DOHH2 (cell line): ENCODE data around the gene INTS14.

Experiments
- H3F3A ChIP-seq: fragments of 200-600 bp; sonication (generic), shearing (Covaris generic); 2 replicates; pipeline ENCODE4 v1.6.0; 2016; ENCODE audit warnings: antibody characterized with exemption, mild to moderate bottlenecking; ENCODE audit not compliant: control insufficient read depth, insufficient read depth
- H3K27ac ChIP-seq: fragments of 200-600 bp; sonication (generic); 2 replicates; pipeline ENCODE4 v1.5.1; 2014; ENCODE audit warnings: low read depth, mild to moderate bottlenecking, low read length, moderate library complexity
- H3K27me3 ChIP-seq: fragments of 200-600 bp; sonication (generic); 2 replicates; pipeline ENCODE4 v1.6.1; 2014; ENCODE audit warnings: mild to moderate bottlenecking, low read length, mixed read lengths; ENCODE audit not compliant: control insufficient read depth
- H3K36me3 ChIP-seq: fragments of 200-600 bp; sonication (generic); 2 replicates; pipeline ENCODE4 v1.6.1; 2014; ENCODE audit warnings: mild to moderate bottlenecking, low read length, moderate library complexity, mixed read lengths; ENCODE audit not compliant: control insufficient read depth
- H3K4me1 ChIP-seq: fragments of 200-600 bp; sonication (generic); 2 replicates; pipeline ENCODE4 v1.6.1; 2014; ENCODE audit warnings: mild to moderate bottlenecking, low read length, mixed read lengths; ENCODE audit not compliant: control insufficient read depth
- H3K4me2 ChIP-seq: fragments of 200-600 bp; sonication (generic); 2 replicates; pipeline ENCODE4 v1.6.0; 2014; ENCODE audit warnings: mild to moderate bottlenecking, low read length, moderate library complexity
- H3K4me3 ChIP-seq: fragments of 200-600 bp; sonication (generic); 2 replicates; pipeline ENCODE4 v1.5.1; 2014; ENCODE audit warnings: mild to moderate bottlenecking, low read length, mixed read lengths
- H3K79me2 ChIP-seq: fragments of 200-600 bp; sonication (generic); 2 replicates; pipeline ENCODE4 v1.6.1; 2014; ENCODE audit warnings: mild to moderate bottlenecking, low read length, mixed read lengths; ENCODE audit not compliant: control insufficient read depth
- H3K9me2 ChIP-seq: fragments of 200-600 bp; sonication (generic); replicated peaks from 2 replicates; pipeline ENCODE4 v1.6.1; 2014; ENCODE audit warnings: mild to moderate bottlenecking, low read length, mixed read lengths; ENCODE audit not compliant: control insufficient read depth
- H3K9me3 ChIP-seq: fragments of 200-600 bp; sonication (generic); 2 replicates; pipeline ENCODE4 v1.6.1; 2014; ENCODE audit warnings: antibody characterized with exemption, low read length, mixed read lengths; ENCODE audit not compliant: control insufficient read depth, insufficient read depth
- H4K20me1 ChIP-seq: fragments of 200-600 bp; sonication (generic); 2 replicates; pipeline ENCODE4 v1.6.0; 2014; ENCODE audit warnings: low read depth, mild to moderate bottlenecking, antibody characterized with exemption, low read length, moderate library complexity; ENCODE audit not compliant: control insufficient read depth, insufficient read depth
- EZH2phosphoT487 ChIP-seq: fragments of 200-600 bp; sonication (generic); IDR thresholded peaks from 2 replicates; pipeline ENCODE4 v1.6.1; 2017; ENCODE audit warnings: borderline replicate concordance, mild to moderate bottlenecking, antibody characterized with exemption, low read length, moderate library complexity, mixed read lengths
- TF ChIP-seq, protein P1 (sequence below): fragments of 200-600 bp; sonication (generic); IDR thresholded peaks from one replicate; pipeline ENCODE4 v1.5.1; 2014; ENCODE audit warnings: antibody characterized with exemption, mild to moderate bottlenecking, low read depth, low read length; ENCODE audit not compliant: poor library complexity, severe bottlenecking

The INTS14 gene

DNA sequence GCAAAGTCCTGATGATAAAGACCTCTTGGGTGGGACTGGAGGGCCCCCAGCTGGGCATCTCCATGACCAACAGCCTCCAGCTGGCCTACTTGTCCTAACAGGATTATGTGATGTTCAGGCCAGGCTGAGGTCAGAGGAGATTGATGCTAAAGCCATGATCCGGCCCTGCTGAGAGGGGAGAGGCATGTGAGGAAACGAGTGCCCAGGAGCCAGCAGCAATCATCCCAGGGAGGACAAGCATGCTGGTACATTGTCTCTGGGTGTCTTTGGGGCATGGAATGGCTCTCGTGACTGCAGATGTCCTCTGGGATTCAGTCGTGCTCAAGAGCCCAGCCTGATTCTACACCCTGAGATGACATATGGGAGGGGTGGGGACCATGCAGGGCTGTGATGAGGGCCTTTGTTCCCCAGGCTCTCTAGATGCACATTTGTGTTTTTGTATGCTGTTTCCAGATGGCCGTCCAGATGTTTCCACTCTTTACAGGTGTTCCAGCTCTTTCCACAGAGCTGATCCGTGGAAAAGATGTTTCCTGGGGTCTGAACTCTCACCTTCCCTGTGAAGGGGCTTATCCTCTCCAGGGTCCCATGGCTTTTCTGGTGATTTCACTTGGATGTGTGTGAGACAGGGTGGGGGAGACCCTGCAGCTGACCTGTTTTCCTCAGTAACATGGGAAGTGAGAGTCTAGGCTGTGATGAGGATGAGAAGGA lies 31.0 kb upstream of the INTS14 start:
- no peak overlapping the region for H3K4me2 ChIP-seq
- no peak overlapping the region for H3K27ac ChIP-seq
- H3K36me3 ChIP-seq: no peaks in the 10 kb centered on the region
- no peaks in the 10 kb centered on the region for H3F3A ChIP-seq
- H3K4me3 ChIP-seq: no peak overlapping the region
- peaks cover 45% of the 10 kb centered on the region for H3K4me1 ChIP-seq
- no peaks in the 10 kb centered on the region for H3K9me3 ChIP-seq
- H3K9me2 ChIP-seq: no peaks in the 10 kb centered on the region
- no peaks in the 10 kb centered on the region for H3K79me2 ChIP-seq
- H3K27me3 ChIP-seq: no peaks in the 10 kb centered on the region
- H4K20me1 ChIP-seq: no peaks in the 10 kb centered on the region
- TF ChIP-seq, protein P1, sequence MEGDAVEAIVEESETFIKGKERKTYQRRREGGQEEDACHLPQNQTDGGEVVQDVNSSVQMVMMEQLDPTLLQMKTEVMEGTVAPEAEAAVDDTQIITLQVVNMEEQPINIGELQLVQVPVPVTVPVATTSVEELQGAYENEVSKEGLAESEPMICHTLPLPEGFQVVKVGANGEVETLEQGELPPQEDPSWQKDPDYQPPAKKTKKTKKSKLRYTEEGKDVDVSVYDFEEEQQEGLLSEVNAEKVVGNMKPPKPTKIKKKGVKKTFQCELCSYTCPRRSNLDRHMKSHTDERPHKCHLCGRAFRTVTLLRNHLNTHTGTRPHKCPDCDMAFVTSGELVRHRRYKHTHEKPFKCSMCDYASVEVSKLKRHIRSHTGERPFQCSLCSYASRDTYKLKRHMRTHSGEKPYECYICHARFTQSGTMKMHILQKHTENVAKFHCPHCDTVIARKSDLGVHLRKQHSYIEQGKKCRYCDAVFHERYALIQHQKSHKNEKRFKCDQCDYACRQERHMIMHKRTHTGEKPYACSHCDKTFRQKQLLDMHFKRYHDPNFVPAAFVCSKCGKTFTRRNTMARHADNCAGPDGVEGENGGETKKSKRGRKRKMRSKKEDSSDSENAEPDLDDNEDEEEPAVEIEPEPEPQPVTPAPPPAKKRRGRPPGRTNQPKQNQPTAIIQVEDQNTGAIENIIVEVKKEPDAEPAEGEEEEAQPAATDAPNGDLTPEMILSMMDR: peak; percentile 13
- TF ChIP-seq EZH2phosphoT487: no peak

DNA sequence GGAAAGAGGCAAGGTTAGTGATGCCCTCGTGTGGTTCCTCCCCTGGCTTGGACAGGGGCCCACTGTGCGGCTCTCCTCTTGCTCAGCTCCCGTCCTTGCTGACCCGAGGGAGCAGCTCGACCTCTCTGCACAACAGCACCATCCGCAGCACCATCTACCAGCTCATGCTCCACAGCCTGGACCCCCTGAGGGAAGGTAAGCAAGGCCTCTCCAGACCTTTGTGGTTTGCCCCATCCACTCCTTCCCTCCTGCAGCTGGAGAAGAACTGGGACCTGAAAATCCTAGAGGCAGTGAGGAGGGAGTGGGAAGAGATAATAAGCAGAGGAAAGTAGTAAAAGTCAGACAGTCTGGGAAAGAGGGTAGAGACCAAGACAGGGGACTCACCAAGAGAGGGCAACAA lies 28.6 kb upstream of the INTS14 start:
- Histone ChIP-seq H3F3A (no peaks in the 10 kb centered on the region), H4K20me1 (no peaks in the 10 kb centered on the region), H3K4me3 (no peak overlapping the region), H3K4me1 (peaks cover 45% of the 10 kb centered on the region), H3K4me2 (no peak overlapping the region), H3K9me3 (no peaks in the 10 kb centered on the region), H3K79me2 (no peaks in the 10 kb centered on the region), H3K27me3 (no peaks in the 10 kb centered on the region), H3K36me3 (no peaks in the 10 kb centered on the region), H3K27ac (no peak overlapping the region), H3K9me2 (no peaks in the 10 kb centered on the region)
- TF ChIP-seq, protein P1: no peak
- no peak for TF ChIP-seq EZH2phosphoT487

DNA sequence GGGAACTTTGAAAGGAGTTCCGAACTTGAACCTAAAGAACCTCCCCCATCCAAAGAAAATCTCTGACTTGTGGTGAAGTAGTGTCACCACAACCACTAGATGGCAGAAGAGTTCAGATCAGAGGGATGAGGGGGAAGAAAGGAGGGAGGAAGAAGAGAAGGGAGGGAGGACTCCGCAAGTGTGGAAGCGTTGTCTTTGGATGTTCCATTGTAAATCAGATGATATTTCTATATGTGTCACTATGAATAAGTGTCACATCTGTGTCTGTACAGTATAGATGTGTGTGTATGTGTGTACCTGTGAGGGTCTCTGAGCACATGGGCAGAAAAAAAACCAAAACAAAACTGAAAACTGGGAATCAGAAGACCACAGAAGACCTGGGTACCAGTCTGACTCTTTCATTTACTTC lies 27.8 kb upstream of the INTS14 start:
- peak overlapping the region; percentile 58 for H3K4me2 ChIP-seq
- TF ChIP-seq, protein P1: peak; percentile 81
- TF ChIP-seq EZH2phosphoT487: no peak
- H3K9me2 ChIP-seq: no peaks in the 10 kb centered on the region
- no peak overlapping the region for H3K27ac ChIP-seq
- H3K36me3 ChIP-seq: no peaks in the 10 kb centered on the region
- no peaks in the 10 kb centered on the region for H3K9me3 ChIP-seq
- no peaks in the 10 kb centered on the region for H3K79me2 ChIP-seq
- H4K20me1 ChIP-seq: no peaks in the 10 kb centered on the region
- H3K4me1 ChIP-seq: peaks cover 46% of the 10 kb centered on the region
- H3K27me3 ChIP-seq: no peaks in the 10 kb centered on the region
- H3F3A ChIP-seq: no peaks in the 10 kb centered on the region
- peak overlapping the region; percentile 34; the same call in 1 of the 2 replicates for H3K4me3 ChIP-seq
